Measurements from ENCODE around the gene CADM1.

DNA sequence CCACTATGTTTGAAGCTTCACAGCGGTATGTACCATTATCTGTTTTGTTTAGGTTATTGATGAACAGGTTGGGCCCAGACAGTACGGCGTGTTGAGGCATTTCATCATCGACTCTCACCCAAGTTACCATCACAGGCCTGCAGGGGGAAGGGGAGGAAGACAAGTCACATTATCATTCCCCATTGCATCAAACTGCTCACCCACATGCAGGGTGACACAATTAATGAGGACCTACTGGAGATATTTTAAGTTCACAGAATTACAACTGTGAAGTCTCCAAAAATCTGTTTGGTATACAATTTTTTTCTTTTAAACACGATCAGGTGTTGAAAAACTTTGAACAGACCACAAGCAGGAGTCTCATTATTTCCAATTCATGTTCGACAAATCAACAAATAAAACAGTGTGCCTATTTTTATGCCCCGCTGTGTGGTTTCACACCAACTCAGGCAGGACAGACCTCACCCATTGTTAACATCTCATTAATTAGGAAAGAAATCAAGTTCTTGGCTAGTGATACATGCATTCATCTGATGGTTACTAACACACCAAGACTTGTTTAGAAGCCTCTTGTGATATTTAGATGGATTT is 289.5 kb downstream of the CADM1 start:
- TF ChIP-seq POLR2A (IDR thresholded peaks at IDR 0.05; ENCODE audit: low read length) = no peak
- TF ChIP-seq GATA1 (IDR thresholded peaks at IDR 0.05; ENCODE audit: low read depth, low read length) = no peak
